Ovary (tissue), 9 donors: ENCODE results near the gene MCMBP. TPM values are rescaled to one million over a fixed set of nuclear protein-coding genes. Genes with fewer than 3 reads are reported as not detected.

Source experiments
- DNase-seq, 5 donors: peaks; one replicate each; pipeline ENCODE4 v3.0.0-alpha.2; 2019 to 2020
- H3K27ac ChIP-seq, 2 donors: fragments of 200-600 bp; one replicate each; pipeline versions ENCODE4 v1.5.1 to v1.8.0; 2019 to 2022
- H3K27me3 ChIP-seq: fragments of 200-600 bp; one replicate; pipeline ENCODE4 v1.8.0; 2022
- H3K36me3 ChIP-seq: fragments of 200-600 bp; sonication (generic); one replicate; pipeline ENCODE4 v1.5.1; 2019
- H3K4me1 ChIP-seq: one replicate; pipeline ENCODE4 v1.8.1; 2013; ENCODE audit warnings: mild to moderate bottlenecking, moderate library complexity; ENCODE audit not compliant: insufficient read depth
- H3K4me3 ChIP-seq: fragments of 200-600 bp; sonication (generic); one replicate; pipeline ENCODE4 v1.5.1; 2017
- H3K9me3 ChIP-seq, 2 donors: fragments of 200-600 bp in 1 of 2; sonication (generic) in 1 of 2; one replicate each; pipeline versions ENCODE4 v1.5.1 to v1.8.1; 2013 to 2019; ENCODE audit warnings: mild to moderate bottlenecking in 1 of 2, moderate library complexity in 1 of 2
- CTCF ChIP-seq, 3 donors: fragments of 450-650 bp in 2 of 3; fragments of 200-600 bp in 1 of 3; IDR thresholded peaks; one replicate each; pipeline versions ENCODE4 v1.5.1 to v1.8.0; 2016 to 2022; ENCODE audit warnings: antibody characterized with exemption in 3 of 3, mild to moderate bottlenecking in 1 of 3
- EP300 ChIP-seq: sonication (generic); formaldehyde crosslinking; IDR thresholded peaks from one replicate; pipeline ENCODE4 v1.6.1; 2017; ENCODE audit warnings: antibody characterized with exemption
- POLR2A ChIP-seq: fragments of 450-650 bp; IDR thresholded peaks from one replicate; pipeline ENCODE4 v1.6.1; 2017; ENCODE audit warnings: antibody characterized with exemption, mild to moderate bottlenecking, moderate library complexity
- WGBS, 3 donors: extraction: QIAGEN DNeasy Blood & Tissue Kit in 1 of 3; methylation state at CpG; one replicate each; pipeline versions ENCODE4 v1.1.5 to v1.1.7; 2013 to 2017; 5-methylcytosine and 5-hydroxymethylcytosine counted together
- intact Hi-C, 4 donors: fragments of 100-400 bp; cut with DNase I; formaldehyde crosslinking; loops; one replicate each; pipeline versions ENCODE4 v1.11.0 to v1.15.1; 2022 to 2023
- polyA plus RNA-seq, 2 donors: library from polyadenylated mRNA; stranded (reverse); fragments of 200-250 nt in 1 of 2; fragments of 350-450 nt in 1 of 2; fragmentation: Illumina TruSeq in 1 of 2; extraction: RNeasy Lipid Tissue Mini Kit (QIAGEN cat#74804) in 1 of 2; gene quantifications; one replicate each; pipeline ENCODE4 v1.2.3, GENCODE V29; 2013 to 2014
- total RNA-seq, 7 donors: library from RNA; depleted of rRNA in 2 of 7; stranded (reverse); fragments of >200 nt in 2 of 7; fragmentation: NEBNext Ultra II Directional in 3 of 7; extraction: Animal tissue kit (Norgen Biotek cat#: 25700) in 3 of 7; gene quantifications; one replicate each; pipeline versions ENCODE4 v1.1.0 to v1.2.4, GENCODE V29; 2016 to 2023
- donor health status: DM: no; HTN: no; CAD: no; lungs with moderate emphysema.
- donor health status: DM: no; HTN: no; CAD: no.
- donor health status: Bipolar disorder and iron deficiency.
- donor health status: DM: yes; HTN: yes; CAD: no.
- donor health status: DM: no; HTN: no; CAD: no.
- donor health status: DM: yes; HTN: yes; CAD: no.

The MCMBP gene
- total and polyA plus RNA-seq, 9 donors: 31.7 to 61.0 (median 50.6) TPM

GRCh38 chr10:119824299-119824698, 48.3 kb downstream of the MCMBP start:
- H3K36me3 ChIP-seq: no peaks in the 10 kb centered on the region
- intact Hi-C loops: no loop called here

GRCh38 chr10:119821182-119821581, 51.5 kb downstream of the MCMBP start:
- no peaks in the 10 kb centered on the region for H3K27me3 ChIP-seq
- intact Hi-C loops: no loop called here
- no peak for TF ChIP-seq CTCF (IDR thresholded peaks at IDR 0.05)
- no peaks in the 10 kb centered on the region for H3K4me1 ChIP-seq
- no peaks in the 10 kb centered on the region for H3K9me3 ChIP-seq
- DNase-seq: no peak
- H3K4me3 ChIP-seq: no peak overlapping the region
- no peaks in the 10 kb centered on the region for H3K36me3 ChIP-seq
- 62 to 73% (median 68%) methylated on average over 4 of the region's 4 CpGs for WGBS, 3 donors
- no peak overlapping the region for H3K27ac ChIP-seq

More at GRCh38 chr10:119824299-119824698, 48.3 kb downstream of the MCMBP start:
- Histone ChIP-seq H3K4me3 (no peak overlapping the region), H3K27me3 (no peaks in the 10 kb centered on the region), H3K4me1 (no peaks in the 10 kb centered on the region), H3K9me3 (no peaks in the 10 kb centered on the region), H3K27ac (no peak overlapping the region)
- TF ChIP-seq CTCF (IDR thresholded peaks at IDR 0.05): no peak
- TF ChIP-seq EP300: no peak
- no peak for TF ChIP-seq POLR2A
- 39 to 63% (median 48%) methylated on average over 3 of the region's 3 CpGs for WGBS, 3 donors
- DNase-seq: no peak

- H3K4me3 ChIP-seq: peak overlapping the region; percentile 30
- 48 to 54% (median 48%) methylated on average over 10 of the region's 10 CpGs for WGBS, 3 donors
- H3K9me3 ChIP-seq: no peaks in the 10 kb centered on the region
- no peaks in the 10 kb centered on the region for H3K4me1 ChIP-seq
- H3K36me3 ChIP-seq: no peaks in the 10 kb centered on the region
- no peaks in the 10 kb centered on the region for H3K27me3 ChIP-seq
- no peak overlapping the region for H3K27ac ChIP-seq
- intact Hi-C loops: no loop called here
- TF ChIP-seq CTCF (IDR thresholded peaks at IDR 0.05): no peak
- TF ChIP-seq POLR2A: no peak
- TF ChIP-seq EP300: no peak
- no peak for DNase-seq
Measured at GRCh38 chr10:119818889-119819270, 53.8 kb downstream of the MCMBP start.

- Histone ChIP-seq H3K36me3 (no peaks in the 10 kb centered on the region), H3K27ac (peak overlapping the region in 1 of 2 donors; percentile 26), H3K9me3 (no peaks in the 10 kb centered on the region), H3K27me3 (no peaks in the 10 kb centered on the region), H3K4me3 (peak overlapping the region; percentile 30), H3K4me1 (no peaks in the 10 kb centered on the region)
- WGBS, 3 donors: 54 to 62% (median 59%) methylated on average over 84 of the region's 84 CpGs
- peak; percentile 87 to 91 (median 88) for DNase-seq
- intact Hi-C loops: no loop called here
- TF ChIP-seq POLR2A (no peak), CTCF (IDR thresholded peaks at IDR 0.05) (peak in 2 of 3 donors; percentile 30 to 39)
Measured at GRCh38 chr10:119817991-119818888, 54.4 kb downstream of the MCMBP start.
